HG03439 (cell line): ENCODE measurements around the gene COP1.
"Not testable (repeated sequence)": the region's sequence is repeated elsewhere in the genome, so short reads cannot be mapped to it uniquely, and the experiment has no call there.

ENCODE experiments used
- ATAC-seq: cut with Tn5 transposase; IDR thresholded peaks from one replicate; pipeline ENCODE4 v1.9.1; 2021; ENCODE audit warnings: mild to moderate bottlenecking, moderate library complexity; ENCODE audit not compliant: unreplicated experiment

COP1 gene

DNA sequence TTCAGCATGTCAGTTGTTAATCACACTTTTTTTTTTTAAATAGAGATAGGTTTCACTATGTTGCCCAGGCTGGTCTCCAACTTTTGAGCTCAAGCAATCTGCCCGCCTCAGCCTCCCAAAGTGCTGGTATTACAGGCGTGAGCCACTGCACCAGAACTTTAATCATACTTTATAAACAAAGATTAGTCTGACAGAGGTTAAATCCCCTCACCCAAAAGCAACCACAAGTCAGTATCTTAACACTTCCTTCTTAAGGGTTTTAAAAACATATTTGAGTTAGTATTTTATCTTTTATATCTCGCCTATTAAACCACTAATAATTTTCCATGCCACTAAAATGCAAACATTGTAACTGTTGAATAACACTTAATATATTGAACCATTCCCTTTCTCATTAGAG, 70.2 kb downstream of the COP1 start:
- no peak for ATAC-seq

DNA sequence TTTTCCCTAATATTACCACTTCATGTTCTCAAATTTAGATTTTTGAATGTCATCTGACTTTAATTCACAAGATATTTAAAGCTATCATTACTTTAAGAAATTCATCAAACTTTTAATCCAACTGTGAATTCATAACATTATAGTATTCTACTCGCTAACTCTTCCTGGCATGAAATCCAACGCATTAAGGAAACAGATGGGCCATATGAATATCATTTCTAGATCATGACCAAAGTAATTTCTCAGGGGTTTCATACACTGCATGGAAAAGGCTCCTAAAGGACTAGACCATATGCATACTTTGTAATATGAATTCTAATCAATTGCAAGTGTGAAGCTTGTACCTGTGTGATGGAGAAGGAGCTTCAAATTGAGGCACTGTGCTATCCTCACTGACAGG, 72.4 kb downstream of the COP1 start:
- no peak for ATAC-seq

- ATAC-seq, result no peak
These were observed 84.8 kb downstream of the COP1 start for GRCh38 chr1:176122282-176122681.

DNA sequence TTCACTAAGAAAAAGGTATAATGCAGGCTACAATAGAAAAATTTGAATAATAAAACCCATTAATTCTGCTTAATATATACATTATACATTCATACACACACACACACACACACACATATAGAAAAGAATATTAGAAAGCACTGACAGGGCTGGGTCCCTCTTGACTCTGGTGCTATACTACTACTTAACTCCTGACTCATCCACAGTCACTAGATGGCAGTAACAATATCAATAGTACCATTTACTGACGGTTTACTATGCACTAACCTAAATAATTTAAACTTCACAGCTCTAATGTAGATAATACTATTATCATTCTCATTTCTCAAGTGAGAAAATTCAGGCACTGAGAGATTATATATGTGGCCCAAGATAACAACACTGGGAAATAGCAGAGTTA, 87.5 kb downstream of the COP1 start:
- ATAC-seq, result no peak

DNA sequence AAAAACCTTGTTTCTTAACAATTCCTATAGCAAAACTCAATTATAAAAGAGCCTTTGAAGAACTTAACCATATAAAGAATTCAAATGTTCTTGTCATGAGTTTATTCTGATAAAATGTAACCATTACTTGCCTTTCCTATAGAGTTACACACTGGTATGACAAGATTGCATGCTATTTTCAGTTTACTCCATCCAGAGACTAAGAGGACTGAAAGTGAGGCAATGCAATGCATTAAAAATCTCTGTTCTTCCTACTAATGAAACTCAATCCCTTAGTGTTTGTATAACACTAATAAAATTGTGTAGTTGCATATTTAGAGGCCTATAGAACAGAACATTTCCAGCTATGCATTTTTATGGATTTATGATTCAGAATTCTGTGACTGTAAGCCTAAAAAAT, 88.1 kb downstream of the COP1 start:
- ATAC-seq, result no peak

GRCh38 chr1:176111835-176112234, 95.3 kb downstream of the COP1 start:
- no peak for ATAC-seq

DNA sequence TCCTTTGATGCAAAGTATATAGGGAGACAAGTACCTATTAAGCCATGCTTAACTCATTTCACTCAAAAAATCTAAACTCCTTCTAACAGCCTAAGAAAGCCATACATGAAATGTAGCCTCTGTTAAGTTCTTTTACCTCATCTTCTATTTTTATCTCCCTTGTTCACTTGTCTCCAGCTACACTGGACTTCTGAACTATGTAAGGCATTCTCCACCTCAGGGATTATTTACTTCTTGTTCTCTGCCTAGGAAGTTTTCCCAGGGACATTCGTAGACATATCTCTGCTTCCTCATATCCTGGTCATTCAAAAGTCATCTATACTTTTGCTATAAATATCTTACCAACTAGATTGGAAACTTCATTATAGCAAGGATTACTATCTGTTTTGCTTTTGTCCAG, 96.9 kb downstream of the COP1 start:
- no peak for ATAC-seq

DNA sequence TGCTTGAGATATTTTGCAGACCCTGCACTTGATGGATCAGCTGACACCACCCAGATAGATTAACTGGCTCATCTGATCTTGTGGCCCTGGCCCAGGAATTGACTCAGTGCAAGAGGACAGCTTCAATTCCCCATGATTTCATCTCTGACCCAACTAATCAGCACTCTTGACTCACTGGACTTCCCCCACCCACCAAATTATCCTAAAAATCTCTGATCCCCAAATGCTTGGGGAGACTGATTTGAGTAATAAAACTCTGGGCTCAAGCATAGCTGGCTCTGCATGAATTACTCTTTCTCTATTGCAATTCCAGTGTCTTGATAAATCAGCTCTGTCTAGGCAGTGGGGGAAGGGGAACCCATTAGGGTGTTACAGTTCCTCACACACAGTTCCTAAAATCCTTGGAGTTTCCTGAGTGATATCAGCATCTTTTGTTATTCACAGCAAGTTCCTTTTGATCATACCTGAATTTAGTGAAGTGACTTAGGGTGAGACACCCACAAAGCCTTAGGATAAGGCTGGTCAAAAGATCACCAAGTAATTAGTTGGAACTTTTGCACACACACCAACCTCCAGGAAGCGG, 104.2 kb downstream of the COP1 start:
- ATAC-seq, result no peak

GRCh38 chr1:176101951-176102642, 105.0 kb downstream of the COP1 start:
- no peak for ATAC-seq

DNA sequence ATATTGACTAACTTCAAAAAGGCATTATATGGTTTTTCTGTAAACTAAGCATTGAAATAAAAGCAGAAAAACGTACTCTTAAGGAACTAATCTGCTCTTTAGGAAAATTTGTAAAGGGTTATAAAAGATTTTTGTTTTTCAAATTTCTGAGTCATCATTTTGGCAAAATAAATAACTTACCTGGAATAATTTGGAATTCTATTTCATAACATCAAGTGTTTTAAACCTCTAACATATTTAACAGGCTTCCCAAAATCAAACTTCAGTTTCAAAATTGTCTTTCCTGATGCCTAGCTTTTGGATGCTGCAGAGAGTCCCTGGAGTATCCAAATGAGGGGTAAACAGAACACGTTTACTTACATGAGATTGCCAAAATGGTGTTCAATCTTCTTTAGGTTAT, 108.5 kb downstream of the COP1 start:
- no peak for ATAC-seq

DNA sequence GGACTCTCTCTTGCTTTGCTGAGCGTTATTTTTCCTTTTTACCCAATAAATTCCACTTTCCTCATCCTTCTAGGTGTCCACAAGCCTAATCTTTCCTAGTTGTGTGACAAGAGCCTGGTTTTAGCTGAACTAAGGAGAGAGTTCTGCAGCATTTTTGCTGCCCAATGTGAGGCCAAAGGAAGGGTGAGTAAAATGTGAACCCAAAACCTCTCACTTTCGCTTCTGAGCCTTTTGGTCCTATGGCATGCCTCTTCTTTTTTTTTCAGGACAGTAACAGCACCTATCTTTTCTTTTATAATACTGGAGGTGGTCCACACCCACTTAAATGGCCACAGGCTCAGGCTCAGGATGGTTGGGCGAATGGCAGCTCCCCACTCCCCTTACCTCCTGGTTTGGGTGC, 111.1 kb downstream of the COP1 start:
- ATAC-seq, result no peak

DNA sequence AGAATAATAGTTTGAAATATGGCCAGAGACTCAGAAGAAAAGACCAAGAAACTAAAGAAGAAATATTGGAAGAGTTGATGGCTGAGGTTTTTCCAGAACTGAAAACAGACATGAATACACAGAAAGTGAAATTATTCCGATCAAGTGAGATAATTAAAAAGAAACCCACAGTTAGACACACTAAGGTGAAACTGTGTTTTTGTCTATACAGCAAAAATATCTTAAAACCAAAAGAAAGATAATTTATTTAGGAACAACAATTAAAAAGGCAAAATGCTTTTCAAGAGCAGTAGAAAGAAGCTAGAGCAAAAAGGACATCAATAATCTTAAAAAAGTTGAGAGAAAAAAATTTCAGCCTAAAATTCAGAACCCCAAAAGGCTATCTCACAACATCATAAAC, 116.3 kb downstream of the COP1 start:
- ATAC-seq, result no peak

- ATAC-seq, result not testable (repeated sequence)
These were observed 119.3 kb downstream of the COP1 start for GRCh38 chr1:176087746-176088145.

GRCh38 chr1:176073524-176074157, 133.4 kb downstream of the COP1 start:
- no peak for ATAC-seq

GRCh38 chr1:176068901-176069300, 138.2 kb downstream of the COP1 start:
- no peak for ATAC-seq

DNA sequence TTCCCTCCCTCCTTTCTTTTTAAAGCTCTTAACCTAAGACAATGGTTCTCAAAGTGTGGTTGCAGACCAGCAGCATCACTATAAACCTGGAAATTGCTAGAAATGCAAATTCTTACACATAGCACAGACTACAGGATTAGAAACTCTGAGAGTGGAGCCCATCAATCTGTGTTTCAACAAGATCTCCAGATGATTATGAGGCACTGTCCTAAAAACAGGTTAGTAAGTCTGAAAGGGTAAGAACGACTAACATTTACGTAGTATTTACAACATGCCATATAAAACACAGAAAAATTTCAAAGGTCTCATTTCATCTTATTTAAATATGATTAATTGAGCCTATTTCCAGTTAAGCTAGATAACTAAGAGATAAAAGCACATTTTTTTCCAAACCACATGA, 138.8 kb downstream of the COP1 start:
- ATAC-seq, result no peak

GRCh38 chr1:176066709-176067108, 140.4 kb downstream of the COP1 start:
- ATAC-seq, result no peak

GRCh38 chr1:176058686-176059085, 148.4 kb downstream of the COP1 start:
- no peak for ATAC-seq

- ATAC-seq, result no peak
These were observed 150.8 kb downstream of the COP1 start for GRCh38 chr1:176056312-176056711.

DNA sequence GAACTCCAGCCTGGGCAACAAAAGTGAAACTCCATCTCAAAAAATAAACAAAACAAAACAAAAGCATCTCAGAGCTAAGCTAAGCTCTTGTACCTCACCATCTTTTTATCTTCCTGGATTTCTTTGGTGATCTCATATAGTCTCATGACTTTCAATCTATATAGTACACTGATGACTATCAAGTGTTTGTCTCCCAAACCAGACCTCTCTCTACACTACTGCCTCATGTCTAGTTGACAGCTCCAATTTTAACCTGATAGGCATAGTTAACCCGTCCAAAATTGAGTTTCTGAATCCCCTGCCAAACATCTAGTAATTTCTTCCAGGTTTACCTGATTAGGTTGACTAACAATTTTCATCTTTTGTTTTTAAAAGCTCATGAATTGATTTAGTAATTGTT, 151.7 kb downstream of the COP1 start:
- no peak for ATAC-seq

DNA sequence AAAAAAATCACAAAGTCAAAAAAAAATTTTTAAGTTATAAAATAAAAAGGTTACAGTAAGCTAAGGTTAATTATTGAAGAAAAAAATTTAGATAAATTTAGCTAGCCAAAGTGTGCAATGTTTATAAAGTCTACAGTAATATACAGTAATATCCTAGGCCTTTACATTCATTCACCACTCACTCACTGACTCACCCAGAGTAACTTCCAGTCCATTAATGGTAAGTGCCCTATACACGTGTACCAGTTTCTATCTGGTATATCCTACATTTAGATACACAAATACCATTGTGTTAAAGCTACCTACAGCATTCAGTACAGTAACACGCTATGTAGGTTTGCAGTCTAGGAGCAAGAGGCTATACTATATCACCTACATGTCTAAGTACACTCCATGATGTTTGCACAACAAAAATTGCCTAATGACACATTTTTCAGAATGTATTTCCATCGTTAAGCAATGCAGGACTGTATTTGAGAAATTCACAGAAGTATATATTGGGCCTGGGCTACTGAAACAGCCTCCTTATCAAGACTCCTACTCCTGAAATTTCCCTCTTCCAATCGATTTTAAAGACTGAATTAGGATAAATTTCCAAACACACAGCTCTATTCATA, 155.1 kb downstream of the COP1 start:
- no peak for ATAC-seq

GRCh38 chr1:176051402-176051801, 155.7 kb downstream of the COP1 start:
- no peak for ATAC-seq
